ENCODE measurements around the gene CNPY4.

Gene CNPY4

DNA sequence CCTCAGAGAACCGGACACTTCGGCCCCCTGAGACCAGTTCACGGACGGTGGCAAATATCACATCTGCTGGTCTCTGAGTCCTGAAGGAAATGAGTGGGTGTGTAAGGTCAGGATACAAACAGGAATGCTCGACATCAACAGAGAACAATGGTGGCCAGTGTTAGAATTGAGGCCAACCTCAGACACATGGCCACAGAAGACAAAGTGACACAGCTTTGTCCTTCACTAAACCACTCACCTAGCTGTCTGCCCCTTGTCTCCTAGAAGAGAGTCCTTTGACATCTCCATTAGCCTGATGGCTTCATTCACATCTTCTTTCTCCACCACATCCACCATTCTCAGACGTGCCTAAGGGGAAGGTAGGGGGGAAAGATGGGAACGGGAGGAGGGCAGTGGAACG, 26.4 kb upstream of the CNPY4 start:
- DNase-seq, result peak in 1 of 3 experiments; percentile 53

DNA sequence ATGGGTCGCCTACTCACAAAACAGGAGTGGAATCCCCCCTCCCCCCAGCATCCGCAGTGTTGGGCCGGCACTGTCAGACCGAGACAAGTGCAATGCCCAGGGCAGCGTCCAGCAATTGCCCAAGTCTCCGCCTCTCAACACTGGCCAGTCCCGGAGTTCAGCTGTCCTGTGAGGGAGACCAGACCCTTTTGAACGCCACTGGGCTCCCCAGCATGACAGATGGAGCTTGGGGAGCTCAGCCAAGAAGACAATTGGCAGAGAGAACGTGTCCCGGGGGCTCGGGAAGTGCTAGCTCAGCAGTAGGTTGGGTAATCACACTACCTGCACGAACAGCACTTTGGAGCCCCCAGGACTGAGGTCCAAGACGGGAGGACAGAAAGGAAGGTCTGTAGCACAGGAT, 25.9 kb upstream of the CNPY4 start:
- DNase-seq, result no peak

DNA sequence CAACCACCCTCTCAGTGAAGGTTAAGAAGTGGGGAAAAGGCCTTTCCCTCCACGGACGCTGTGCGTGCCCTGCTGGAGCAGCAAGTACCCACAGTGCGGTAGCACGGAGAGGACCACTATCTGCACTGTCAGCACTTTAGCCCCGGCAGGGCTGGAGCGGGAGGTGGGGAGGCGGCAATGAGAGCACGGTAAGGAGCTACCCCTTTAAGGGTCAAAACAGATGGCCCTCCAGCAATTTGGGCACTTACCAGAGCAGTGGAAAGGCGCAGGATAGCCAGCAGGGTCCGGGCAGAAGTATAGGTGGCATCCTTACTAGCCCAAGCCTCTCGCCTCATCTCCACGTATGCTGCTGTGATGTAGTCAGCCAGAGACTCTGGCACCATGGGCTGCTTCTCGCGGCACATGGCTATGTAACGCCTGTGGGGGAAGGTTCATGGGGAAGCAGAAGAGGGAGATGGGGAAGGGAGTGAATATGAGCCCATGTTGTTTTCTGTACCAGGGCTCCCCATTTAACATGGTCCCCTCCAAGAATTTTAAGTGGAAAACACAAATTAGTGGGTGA, 25.4 kb upstream of the CNPY4 start:
- DNase-seq, result no peak

DNA sequence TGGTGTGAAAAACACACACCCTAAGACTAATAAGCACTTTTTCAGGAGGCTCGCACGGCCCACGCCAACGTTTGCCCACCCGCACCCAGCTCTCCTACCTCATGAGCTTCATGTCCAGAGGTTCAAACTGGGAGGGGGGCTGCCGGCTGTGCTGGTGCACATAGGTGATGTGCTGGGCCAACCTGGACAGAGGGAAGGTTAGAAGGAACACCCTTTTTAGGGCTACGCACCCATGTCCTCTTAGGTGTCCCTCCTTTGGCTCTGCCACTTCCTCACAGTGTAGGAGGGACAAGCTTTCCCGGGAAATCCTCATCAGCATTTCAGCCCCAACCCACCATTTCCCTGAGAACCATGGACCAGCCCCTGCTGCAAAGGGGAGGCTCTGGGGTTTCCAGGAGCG, 24.1 kb upstream of the CNPY4 start:
- no peak for DNase-seq

DNA sequence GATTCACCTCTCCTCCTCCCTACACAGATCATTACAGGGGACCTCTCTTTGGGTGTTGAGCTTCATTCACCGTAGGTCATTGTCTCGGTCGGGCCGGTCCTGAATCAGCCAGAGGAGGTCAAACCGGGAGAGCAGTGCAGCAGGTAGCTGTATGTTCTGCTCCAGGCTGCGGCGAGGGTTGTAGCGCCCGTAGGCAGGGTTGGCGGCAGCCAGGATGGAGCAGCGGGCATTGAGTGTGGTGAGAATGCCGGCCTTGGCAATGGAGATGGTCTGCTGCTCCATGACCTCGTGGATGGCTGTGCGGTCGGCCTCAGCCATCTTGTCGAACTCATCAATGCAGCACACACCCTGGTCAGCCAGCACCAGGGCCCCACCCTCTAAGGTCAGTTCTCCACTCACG, 23.7 kb upstream of the CNPY4 start:
- no peak for DNase-seq

DNA sequence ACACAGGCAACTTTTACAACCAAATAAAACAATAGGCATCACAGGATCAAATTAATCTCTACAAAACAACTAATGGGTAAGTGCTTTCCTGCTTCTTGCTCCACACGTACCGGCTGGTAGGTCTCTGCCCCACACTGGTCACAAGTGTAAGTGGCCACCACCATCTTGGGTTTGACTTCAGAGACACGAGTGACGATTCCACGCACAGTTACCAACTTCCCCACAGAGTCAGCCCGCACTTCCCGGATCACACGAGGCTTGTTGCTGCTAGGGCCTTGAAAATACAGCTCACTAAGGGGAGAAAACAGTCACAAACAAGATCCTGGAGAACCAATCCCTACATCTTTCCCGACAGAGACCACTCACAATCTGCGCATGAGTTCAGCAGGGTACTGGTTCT, 20.5 kb upstream of the CNPY4 start:
- no peak for DNase-seq

DNA sequence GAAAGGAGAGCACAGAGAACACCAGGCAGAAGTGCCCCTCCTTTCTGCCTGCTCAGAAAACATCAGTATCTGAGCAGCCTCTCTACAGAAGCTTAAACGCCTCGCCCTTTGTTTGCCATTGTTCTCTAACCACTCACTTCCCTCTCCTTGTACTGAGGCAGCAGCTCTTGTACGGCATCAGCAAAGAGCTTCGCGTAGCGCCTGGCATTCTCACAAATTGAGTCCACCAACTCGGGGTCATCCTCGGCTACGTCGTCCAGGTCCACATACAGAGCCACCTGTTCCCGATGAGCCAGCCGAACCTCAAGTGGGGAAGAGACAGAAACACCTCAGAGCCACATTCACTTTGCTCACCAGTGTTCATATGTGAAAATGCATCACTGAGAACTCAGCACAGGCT, 20.0 kb upstream of the CNPY4 start:
- peak in 1 of 3 experiments; percentile 66 for DNase-seq

DNA sequence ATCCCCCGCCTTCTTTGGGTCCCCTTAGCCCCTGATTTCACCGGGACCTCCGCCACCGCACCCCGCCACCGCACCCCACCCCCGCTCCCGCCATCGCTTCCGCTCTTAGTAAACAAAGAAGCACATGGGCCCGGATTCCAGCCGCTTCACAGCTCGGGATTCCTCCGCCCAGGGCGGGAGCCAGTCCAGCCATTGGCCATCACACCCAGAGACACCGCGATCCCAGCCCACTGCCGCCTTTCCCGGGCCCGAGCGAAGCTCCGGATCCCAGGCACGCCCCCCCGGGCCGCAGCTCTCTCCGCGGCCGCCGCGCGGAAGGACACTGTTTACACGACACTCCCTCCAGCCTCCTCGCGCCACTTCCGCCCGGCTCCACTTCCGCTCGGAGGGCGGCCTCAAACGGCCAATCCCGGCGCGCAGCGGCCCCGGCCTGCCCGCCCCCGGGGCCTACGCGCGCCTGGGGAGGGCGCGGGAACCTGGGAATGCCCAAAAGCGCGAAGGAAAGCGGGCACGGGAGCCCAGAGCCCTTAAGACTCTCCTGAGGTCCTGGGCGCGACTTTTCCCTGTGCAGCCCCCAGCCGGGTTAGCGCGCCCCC, 18.9 kb upstream of the CNPY4 start:
- peak; percentile 95 to 98 (median 98) for DNase-seq

DNA sequence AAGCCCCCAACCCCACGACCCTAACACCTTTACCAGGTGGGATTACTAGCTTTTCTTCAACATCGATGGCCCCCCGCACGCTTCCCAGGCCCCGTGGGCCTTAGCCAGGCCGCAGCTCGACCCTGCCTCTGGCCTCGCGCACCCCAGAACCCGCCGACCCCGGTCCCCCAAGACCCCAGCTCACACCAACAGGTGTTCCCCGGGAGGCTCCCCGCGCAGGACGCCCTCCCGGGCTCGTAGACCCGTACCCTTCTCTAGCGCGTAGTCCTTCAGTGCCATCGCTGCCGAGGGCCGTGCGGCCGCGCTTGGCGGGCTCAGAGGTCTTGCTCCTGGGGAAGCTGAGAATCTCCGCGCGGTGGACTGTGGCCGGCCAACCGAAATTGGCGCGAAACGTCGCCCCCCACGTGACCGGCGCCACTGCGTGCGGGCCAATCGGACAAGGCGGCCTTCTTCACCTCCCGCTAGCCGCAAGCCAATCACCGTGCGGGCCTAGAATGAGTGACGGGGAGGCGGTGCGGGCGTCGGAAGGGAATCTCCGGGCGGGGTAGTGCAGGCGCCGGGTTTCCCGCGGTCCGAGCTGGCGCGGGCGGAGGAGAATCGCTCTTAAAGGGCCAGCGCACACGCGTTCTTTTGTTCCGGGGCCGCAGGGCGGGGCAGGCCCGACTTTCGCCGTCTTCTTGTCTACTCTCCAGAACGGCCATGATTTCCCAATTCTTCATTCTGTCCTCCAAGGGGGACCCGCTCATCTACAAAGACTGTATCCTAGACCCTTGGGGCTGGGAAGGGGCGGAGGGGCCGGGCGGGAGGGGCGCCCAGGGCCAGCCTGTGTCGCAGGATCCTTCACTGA, 18.2 kb upstream of the CNPY4 start, which contains the start of the genes AP4M1 and MCM7:
AP4M1 (plus strand) TSS at position 628 of the 847 bp plus-strand sequence; CDS start at position 700, 72 bp downstream.
MCM7 (minus strand) TSS at position 382 of the 847 bp plus-strand sequence; CDS start at position 279, 103 bp downstream.
- DNase-seq, result peak; percentile 99 to 100 (median 100)

DNA sequence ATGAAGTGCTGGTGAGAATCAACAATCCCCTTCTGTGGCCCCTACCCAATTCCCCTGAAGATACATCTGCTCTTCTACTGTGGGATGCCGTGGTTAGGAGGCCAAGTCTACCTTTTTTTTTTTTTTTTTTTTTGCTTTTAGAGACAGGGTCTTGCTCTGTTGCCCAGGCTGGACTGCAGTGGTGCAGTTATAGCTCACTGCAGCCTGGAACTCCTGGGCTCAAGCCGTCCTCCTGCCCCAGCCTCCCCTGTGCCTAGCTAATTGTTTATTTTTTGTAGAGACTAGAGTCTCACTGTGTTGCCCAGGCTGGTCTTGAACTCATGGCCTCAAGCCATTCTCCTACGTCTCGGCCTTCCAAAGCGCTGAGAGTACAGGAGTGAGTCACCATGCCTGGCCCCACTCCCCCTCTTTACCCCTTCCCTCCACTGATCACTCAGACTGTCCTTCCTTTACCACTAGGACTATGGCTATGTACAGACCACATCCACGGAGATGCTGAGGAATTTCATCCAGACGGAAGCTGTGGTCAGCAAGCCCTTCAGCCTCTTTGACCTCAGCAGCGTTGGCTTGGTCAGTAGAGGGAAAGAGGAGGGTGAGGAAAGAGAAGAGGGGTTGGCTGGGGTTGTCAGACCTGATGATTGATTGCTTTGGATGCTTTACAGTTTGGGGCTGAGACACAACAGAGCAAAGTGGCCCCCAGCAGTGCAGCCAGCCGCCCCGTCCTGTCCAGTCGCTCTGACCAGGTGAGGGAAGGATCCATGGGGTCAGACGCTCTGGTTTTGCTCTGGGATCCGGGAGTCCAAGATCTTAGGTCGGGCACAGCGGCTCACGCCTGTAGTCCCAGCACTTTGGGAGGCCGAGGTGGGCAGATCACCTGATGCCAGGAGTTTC, 16.2 kb upstream of the CNPY4 start:
- DNase-seq, result no peak

DNA sequence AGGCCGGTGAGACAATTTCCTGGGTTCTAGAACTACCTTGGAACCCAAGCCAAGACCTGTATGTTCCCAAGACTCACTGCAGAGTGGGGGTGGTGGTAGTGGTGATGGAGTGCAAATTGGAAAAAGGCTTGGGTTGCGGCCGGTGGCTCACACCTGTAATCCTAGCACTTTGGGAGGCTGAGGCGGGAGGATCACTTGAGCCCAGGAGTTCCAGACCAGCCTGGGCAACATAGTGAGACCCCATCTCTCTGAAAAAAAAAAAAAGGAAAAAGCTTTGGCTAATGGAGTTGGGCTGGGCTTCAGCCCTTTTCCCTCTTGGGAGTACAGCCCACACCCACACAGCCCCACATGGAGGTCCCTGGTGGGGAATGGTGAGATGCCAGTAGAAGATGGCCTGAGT, 13.9 kb upstream of the CNPY4 start:
- DNase-seq, result no peak

DNA sequence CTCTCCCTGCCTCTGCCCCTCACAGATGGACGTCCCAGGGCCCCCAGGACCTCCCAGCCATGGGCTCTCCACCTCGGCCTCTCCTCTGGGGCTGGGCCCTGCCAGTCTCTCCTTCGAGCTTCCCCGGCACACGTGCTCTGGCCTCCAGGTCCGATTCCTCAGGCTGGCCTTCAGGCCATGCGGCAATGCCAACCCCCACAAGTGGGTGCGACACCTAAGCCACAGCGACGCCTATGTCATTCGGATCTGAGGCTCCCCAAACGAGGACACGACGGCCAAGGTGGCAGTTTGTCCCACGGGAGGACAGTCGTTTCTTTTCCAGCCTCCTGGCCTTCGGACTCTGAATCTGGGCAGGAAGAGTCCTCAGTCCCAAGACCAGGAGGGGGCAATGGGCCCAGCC, 12.8 kb upstream of the CNPY4 start:
- DNase-seq, result no peak

DNA sequence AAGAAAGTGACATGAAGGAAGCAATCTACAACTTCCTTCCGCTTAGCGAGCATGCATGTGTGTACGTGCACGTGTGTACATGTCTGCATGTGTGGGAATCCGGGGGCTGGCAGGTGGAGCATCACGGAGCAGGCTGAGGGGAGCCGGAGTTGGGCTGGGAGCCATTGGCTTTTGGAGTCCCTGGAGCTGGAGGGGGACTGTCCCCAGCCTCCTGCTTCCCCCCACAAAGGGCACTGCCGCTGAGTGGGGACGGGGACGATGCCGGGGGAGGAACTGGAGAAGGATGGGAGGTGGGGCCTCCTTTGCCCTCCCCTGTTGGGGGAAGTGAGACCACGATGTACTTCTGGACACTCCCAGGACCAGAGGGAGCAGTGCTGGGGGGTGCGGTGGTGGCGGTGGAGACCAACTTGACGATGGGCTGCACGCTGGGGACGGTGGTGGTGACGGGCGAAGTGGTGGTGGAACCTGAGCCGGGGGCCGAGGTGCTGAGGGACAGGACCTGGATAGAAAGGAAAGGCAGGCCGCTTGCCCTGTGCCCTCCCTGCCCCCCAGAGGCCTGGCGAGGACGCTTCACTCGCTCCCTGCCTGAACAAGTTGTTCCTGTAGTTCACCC, 12.2 kb upstream of the CNPY4 start:
- DNase-seq, result no peak

DNA sequence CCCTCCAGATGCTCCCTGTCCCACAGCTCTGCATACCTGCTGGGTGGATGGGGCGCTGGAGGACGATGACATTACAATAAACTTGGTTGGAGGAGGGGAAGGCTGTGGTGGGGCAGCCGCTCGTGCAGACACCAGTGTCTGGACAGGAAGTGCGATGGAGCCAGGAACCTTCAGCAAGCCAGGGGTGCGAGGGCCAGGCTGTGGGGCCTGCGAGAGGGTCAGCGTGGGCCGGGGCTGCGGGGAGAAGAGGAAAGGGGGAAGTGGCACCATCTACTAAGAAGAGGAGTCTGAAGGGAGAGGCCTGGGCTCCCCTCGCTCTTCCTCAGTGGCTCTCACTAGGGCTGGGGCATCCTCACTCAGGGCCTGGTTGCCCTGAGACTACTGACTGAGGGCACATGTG, 11.5 kb upstream of the CNPY4 start:
- no peak for DNase-seq

DNA sequence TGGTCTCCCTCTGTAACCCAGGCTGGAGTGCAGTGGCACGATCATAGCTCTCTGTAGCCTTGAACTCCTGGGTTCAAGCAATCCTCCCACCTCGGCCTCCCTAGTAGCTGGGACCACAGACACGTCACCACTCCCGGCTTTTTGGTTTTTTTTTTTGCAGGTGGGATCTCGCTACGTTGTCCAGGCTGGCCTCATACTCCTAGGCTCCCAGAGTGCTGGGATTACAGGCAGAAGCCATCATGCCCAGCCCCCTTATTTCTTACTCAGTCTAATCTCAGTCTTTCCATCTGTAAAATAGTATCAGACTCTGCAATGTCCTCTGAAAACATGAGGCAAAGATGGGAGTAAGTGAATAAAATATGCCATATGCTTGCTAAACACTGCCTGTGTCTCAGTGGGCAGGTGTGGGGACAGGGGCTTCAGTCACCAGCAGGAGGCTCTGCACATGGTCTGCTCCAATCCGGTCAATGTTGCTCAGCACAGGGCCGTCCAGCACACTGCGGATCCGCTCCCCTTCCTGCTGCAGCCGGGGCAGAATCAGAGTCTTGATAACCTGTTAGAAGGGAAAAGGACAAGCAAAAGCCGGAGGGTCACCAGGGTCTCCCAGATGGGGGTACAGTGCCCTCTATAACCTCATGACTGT, 9.8 kb upstream of the CNPY4 start:
- no peak for DNase-seq

DNA sequence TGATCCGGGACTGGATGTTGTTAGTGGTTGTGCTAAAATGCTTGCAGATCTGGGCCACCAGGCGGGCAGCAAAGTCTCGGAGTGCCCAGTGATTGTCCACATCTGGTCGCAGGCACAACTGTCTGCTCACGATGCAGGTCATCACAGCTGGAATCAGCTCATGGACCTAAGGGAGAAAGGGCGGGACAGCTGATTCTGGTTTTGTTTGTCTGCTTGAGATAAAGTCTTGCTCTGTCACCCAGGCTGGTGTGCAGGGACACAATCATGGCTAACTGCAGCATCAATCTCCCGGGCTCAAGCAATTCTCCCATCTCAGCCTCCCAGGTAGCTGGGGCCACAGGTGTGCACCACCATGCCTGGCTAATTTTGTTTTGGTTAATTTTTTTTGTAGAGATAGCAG, 8.3 kb upstream of the CNPY4 start:
- no peak for DNase-seq

DNA sequence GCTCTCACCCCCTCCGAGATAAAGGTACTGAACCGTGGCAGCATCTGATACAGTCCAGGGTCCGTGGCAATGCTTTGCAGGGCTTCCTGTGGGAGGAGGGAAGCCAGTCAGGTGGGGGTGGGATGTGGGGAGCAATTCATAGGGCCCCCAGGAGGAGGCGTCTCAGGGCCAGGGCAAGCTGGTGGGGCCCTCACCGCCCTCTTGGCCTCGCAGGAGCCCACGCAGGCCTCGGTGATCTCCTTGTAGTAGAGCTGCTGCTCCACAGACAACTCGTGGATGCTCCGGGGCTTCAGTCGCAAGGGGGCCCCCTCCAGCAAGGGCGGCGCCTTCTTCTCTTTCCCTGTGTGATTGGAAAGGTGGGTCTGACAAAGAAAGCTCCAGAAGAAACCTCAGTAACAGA, 7.5 kb upstream of the CNPY4 start:
- no peak for DNase-seq

DNA sequence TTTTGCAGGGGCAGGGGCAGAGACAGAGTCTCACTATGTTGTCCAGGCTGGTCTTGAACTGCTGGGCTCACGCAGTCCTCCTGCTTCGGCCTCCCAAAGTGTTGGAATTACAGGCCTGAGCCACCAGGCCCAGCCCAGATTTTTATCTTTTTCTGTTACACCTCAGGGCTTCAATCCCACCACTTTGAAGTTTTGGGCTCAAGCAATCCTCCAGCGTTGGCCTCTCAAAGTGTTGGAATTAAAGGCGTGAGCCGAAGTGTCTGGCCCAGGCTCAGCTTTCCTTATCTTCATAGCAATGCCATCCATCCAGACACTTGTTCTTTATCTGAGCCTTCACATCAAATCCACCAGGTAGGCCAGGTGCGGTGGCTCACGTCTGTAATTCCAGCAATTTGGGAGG, 4.4 kb upstream of the CNPY4 start:
- DNase-seq, result no peak

DNA sequence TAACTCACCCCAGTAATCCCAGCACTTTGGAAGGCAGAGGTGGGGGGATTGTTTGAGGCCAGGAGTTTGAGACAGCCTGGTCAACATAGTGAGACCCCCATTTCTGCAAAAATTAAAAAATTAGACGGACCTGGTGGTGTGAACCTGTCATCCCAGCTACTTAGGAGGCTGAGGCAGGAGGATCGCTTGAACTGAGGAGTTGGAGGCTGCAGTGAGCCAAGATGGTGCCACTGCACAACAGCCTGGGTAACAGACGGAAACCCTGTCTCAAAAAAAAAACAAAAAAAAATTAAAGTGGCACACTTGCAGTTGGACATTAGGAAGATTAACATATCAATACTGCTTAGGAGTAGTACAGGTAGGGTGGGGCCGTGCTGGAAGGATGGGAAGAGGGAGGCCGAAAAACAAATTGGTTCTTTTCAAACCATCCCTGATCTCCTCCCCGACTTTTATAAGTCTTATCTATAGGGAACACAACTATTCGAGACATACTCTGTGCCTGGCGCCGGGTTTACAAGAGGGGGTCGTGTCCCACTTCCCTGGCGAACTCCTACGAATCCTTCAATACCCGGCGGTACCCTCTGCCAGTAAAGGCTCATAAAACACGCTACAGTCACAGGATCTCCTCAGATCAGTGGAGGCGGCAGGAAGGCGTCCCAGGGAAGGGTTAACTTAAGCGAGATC, 904 bp upstream of the CNPY4 start:
- DNase-seq, result no peak

DNA sequence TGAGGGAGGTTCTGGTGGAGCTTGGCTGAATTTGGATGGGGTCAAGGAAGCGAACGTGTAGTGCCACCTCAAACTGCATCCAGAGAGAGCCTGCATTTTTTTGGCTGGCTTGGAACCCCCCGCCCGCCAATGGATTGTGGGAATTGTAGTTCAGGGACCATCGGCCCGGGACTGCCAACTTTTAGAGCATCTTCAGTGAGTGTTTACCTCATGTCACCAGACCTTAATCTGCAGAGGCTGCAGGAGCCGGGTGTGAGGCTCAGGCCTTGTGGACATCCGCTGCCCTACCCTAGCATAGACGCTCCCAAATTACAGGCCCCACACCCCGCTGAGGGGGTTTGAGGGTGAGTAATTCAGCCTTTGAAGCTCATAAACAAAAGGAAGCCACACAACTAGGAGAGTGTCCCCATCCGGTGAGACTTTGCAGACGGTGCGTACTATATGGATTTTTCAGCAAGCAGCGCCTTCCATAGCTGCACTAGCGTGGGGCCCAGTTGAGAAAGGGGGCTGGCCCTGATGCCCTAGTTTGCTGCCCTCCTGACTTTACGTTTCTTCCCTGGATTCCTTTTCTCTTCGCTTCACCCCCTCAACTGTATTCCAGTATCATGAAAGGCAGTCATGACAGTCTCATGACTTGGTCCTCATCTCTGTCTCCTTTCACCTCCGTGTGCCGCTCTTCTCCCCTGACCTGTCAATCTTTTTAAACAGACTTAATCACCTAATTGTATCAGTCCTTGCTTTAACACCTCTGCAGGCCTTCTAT, 717 bp downstream of the CNPY4 start:
- peak in 2 of 3 experiments; percentile 58 to 76 for DNase-seq

DNA sequence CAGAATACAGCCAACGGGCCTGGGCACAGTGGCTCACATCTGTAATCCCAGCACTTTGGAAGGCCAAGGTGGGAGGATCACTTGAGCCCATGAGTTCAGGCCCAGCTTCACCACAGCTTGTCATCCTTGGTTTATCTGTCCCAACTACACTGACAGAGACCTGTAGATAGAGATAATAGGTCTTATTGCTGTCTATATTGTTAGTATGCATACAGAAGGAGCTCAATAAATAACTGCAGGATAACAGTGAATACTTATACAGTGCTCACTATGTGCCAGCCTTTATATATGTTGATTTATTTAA, 1.3 kb downstream of the CNPY4 start:
- no peak for DNase-seq

All from NCI-H1417 (cell line).